Activated CD4-positive, alpha-beta T cell treated with anti-CD3 and anti-CD28 coated beads, Interleukin-2, amount 50 U/mL, for 4 hours (primary cell): Measurements from ENCODE around the gene SLC35F3.
"Not testable (repeated sequence)": the region's sequence is repeated elsewhere in the genome, so short reads cannot be mapped to it uniquely, and the experiment has no call there.

Experiments used
- DNase-seq, 2 experiments: peaks; one replicate each; pipeline ENCODE4 v3.0.0-alpha.2; 2020

SLC35F3 gene

GRCh38 chr1:233904633-233905415 lies at the start of gene SLC35F3:
Gene SLC35F3, plus strand, starts transcription at chr1:233904676.
- no peak for DNase-seq

GRCh38 chr1:233859446-233859845 lies 45.0 kb upstream of the SLC35F3 start:
- DNase-seq, result no peak

GRCh38 chr1:233863901-233864545 lies 40.5 kb upstream of the SLC35F3 start:
- DNase-seq, result no peak

GRCh38 chr1:233864578-233864977 lies 39.9 kb upstream of the SLC35F3 start:
- DNase-seq, result no peak

- DNase-seq, result no peak
Measured at GRCh38 chr1:233865216-233865615, 39.3 kb upstream of the SLC35F3 start.

GRCh38 chr1:233865902-233866301 lies 38.6 kb upstream of the SLC35F3 start:
- DNase-seq, result no peak

GRCh38 chr1:233867028-233867427 lies 37.4 kb upstream of the SLC35F3 start:
- DNase-seq, result no peak

GRCh38 chr1:233868461-233868860 lies 36.0 kb upstream of the SLC35F3 start:
- DNase-seq, result no peak

GRCh38 chr1:233869680-233870079 lies 34.8 kb upstream of the SLC35F3 start:
- DNase-seq, result no peak

GRCh38 chr1:233873666-233874065 lies 30.8 kb upstream of the SLC35F3 start:
- no peak for DNase-seq

- no peak for DNase-seq
Measured at GRCh38 chr1:233879841-233880240, 24.6 kb upstream of the SLC35F3 start.

- DNase-seq, result no peak
Measured at GRCh38 chr1:233883671-233884070, 20.8 kb upstream of the SLC35F3 start.

- DNase-seq, result no peak
Measured at GRCh38 chr1:233884461-233885151, 19.9 kb upstream of the SLC35F3 start.

- no peak for DNase-seq
Measured at GRCh38 chr1:233885196-233885920, 19.1 kb upstream of the SLC35F3 start.

- not testable (repeated sequence) for DNase-seq
Measured at GRCh38 chr1:233891151-233891550, 13.3 kb upstream of the SLC35F3 start.

- no peak for DNase-seq
Measured at GRCh38 chr1:233897325-233898162, 6.9 kb upstream of the SLC35F3 start.

- no peak for DNase-seq
Measured at GRCh38 chr1:233901495-233901894, 3.0 kb upstream of the SLC35F3 start.

- DNase-seq, result no peak
Measured at GRCh38 chr1:233905416-233906051, 1.1 kb downstream of the SLC35F3 start.

- no peak for DNase-seq
Measured at GRCh38 chr1:233907151-233907550, 2.7 kb downstream of the SLC35F3 start.

- DNase-seq, result no peak
Measured at GRCh38 chr1:233908092-233908491, 3.6 kb downstream of the SLC35F3 start.

GRCh38 chr1:233909195-233909594 lies 4.7 kb downstream of the SLC35F3 start:
- no peak for DNase-seq

GRCh38 chr1:233912447-233912846 lies 8.0 kb downstream of the SLC35F3 start:
- DNase-seq, result no peak
